H1 (cell line): Measurements from ENCODE around the gene B3GALT4. TPM values are rescaled to one million over a fixed set of nuclear protein-coding genes. Genes with fewer than 3 reads are reported as not detected.

ENCODE experiments used
- CTCF ChIA-PET: fragments of 300-600 bp; sonication (Branson Sonifier 250); formaldehyde crosslinking; loops from one replicate; lab custom pipeline; 2021; ENCODE audit not compliant: partially characterized antibody; lab: Charles Lee
- POLR2A ChIA-PET: fragments of 300-600 bp; sonication (Branson Sonifier 250); formaldehyde crosslinking; loops from one replicate; lab custom pipeline; 2021; ENCODE audit warnings: inconsistent platforms; ENCODE audit not compliant: partially characterized antibody; lab: Charles Lee
- DNase-seq, 2 experiments: peaks; one replicate each; pipeline versions ENCODE4 v3.0.0 to v3.0.0-alpha.2; 2010 to 2022; ENCODE audit warnings: low spot score in 2 of 2, low read depth in 1 of 2, mixed read lengths in 1 of 2
- FAIRE-seq: peaks from 2 replicates; lab custom pipeline; 2011; peaks lifted over from hg19 to GRCh38; lab: Jason Lieb, UNC
- H2AFZ ChIP-seq: 2 replicates; pipeline ENCODE4 v1.8.1; 2012; ENCODE audit warnings: low read length, inconsistent platforms
- H2AK5ac ChIP-seq: 2 replicates; pipeline ENCODE4 v1.6.1; 2013; ENCODE audit warnings: low read depth, low read length
- H2BK120ac ChIP-seq: replicated peaks from 2 replicates; pipeline ENCODE3; 2013; ENCODE audit warnings: low read depth, low read length, inconsistent platforms
- H2BK12ac ChIP-seq: 2 replicates; pipeline ENCODE4 v1.6.1; 2013; ENCODE audit warnings: low read depth, low read length
- H2BK15ac ChIP-seq: 2 replicates; pipeline ENCODE4 v1.6.1; 2013; ENCODE audit warnings: low read length
- H2BK20ac ChIP-seq: 2 replicates; pipeline ENCODE4 v1.6.1; 2013; ENCODE audit warnings: low read length
- H2BK5ac ChIP-seq: 2 replicates; pipeline ENCODE4 v1.6.1; 2013; ENCODE audit warnings: low read depth, low read length
- H3K14ac ChIP-seq: 2 replicates; pipeline ENCODE4 v1.6.1; 2013; ENCODE audit warnings: inconsistent platforms; ENCODE audit not compliant: insufficient read length
- H3K18ac ChIP-seq: 2 replicates; pipeline ENCODE4 v1.6.1; 2013; ENCODE audit warnings: low read length; ENCODE audit errors: extremely low read depth
- H3K23ac ChIP-seq: 2 replicates; pipeline ENCODE4 v1.6.1; 2013; ENCODE audit warnings: inconsistent platforms; ENCODE audit not compliant: insufficient read length
- H3K23me2 ChIP-seq: 2 replicates; pipeline ENCODE4 v1.6.1; 2013; ENCODE audit warnings: low read depth, low read length
- H3K27ac ChIP-seq: 2 replicates; pipeline ENCODE4 v1.6.1; 2011; ENCODE audit warnings: low read depth, low read length, inconsistent platforms
- H3K27me3 ChIP-seq, 4 experiments: replicated peaks in 1 of 4; 1 replicate in 1 of 4; 2 replicates in 3 of 4; pipeline versions ENCODE4 v1.6.1 to v1.8.1; 2011 to 2013; ENCODE audit warnings: low read length in 3 of 4, mild to moderate bottlenecking in 3 of 4, inconsistent platforms in 2 of 4, mixed read lengths in 2 of 4, moderate library complexity in 1 of 4; ENCODE audit not compliant: control insufficient read depth in 3 of 4, insufficient read depth in 3 of 4; ENCODE audit errors: extremely low read depth in 1 of 4
- H3K36me3 ChIP-seq, 4 experiments: 2 replicates each; pipeline versions ENCODE4 v1.6.1 to v1.8.1; 2011 to 2013; ENCODE audit warnings: mild to moderate bottlenecking in 4 of 4, low read length in 3 of 4, moderate library complexity in 2 of 4, control low read depth in 1 of 4, inconsistent platforms in 1 of 4; ENCODE audit not compliant: insufficient read depth in 4 of 4, control insufficient read depth in 2 of 4
- H3K4ac ChIP-seq: replicated peaks from 2 replicates; pipeline ENCODE3; 2013; ENCODE audit warnings: low read length, low read depth, mixed read lengths, inconsistent platforms; ENCODE audit not compliant: insufficient read length
- H3K4me1 ChIP-seq, 4 experiments: replicated peaks in 1 of 4; 1 replicate in 1 of 4; 2 replicates in 3 of 4; pipeline versions ENCODE4 v1.6.1 to v1.8.1; 2011 to 2013; ENCODE audit warnings: low read length in 3 of 4, inconsistent platforms in 2 of 4, mixed read lengths in 1 of 4; ENCODE audit not compliant: insufficient read depth in 4 of 4, control insufficient read depth in 3 of 4
- H3K4me2 ChIP-seq, 2 experiments: 2 replicates each; pipeline versions ENCODE4 v1.6.1 to v1.8.1; 2011 to 2013; ENCODE audit warnings: low read depth in 2 of 2, low read length in 2 of 2, control low read depth in 1 of 2, inconsistent platforms in 1 of 2, mild to moderate bottlenecking in 1 of 2; ENCODE audit not compliant: insufficient read depth in 1 of 2
- H3K4me3 ChIP-seq, 4 experiments: fragments of 200-600, 300-600 bp in 1 of 4; sonication (generic), shearing (Covaris generic), sonication (Bioruptor Twin) in 1 of 4; 2 replicates each; pipeline versions ENCODE4 v1.5.1 to v1.8.1; 2011 to 2016; ENCODE audit warnings: low read length in 4 of 4, low read depth in 3 of 4, control low read depth in 2 of 4, inconsistent platforms in 2 of 4, mild to moderate bottlenecking in 2 of 4, mixed read lengths in 1 of 4, moderate library complexity in 1 of 4; ENCODE audit not compliant: insufficient read depth in 2 of 4; ENCODE audit errors: extremely low read depth in 1 of 4
- H3K56ac ChIP-seq: replicated peaks from 2 replicates; pipeline ENCODE3; 2013; ENCODE audit warnings: low read depth, mild to moderate bottlenecking, mixed read lengths, low read length, inconsistent platforms; ENCODE audit not compliant: insufficient read length
- H3K79me1 ChIP-seq: 2 replicates; pipeline ENCODE4 v1.6.1; 2013; ENCODE audit warnings: low read depth, low read length, control low read depth
- H3K79me2 ChIP-seq, 2 experiments: 2 replicates each; pipeline versions ENCODE4 v1.6.1 to v1.8.1; 2012 to 2013; ENCODE audit warnings: low read length in 2 of 2, mild to moderate bottlenecking in 2 of 2, inconsistent platforms in 1 of 2; ENCODE audit not compliant: insufficient read depth in 2 of 2, control insufficient read depth in 1 of 2
- H3K9ac ChIP-seq, 4 experiments: replicated peaks in 1 of 4; 1 replicate in 1 of 4; 2 replicates in 3 of 4; pipeline versions ENCODE4 v1.6.1 to v1.8.1; 2011 to 2013; ENCODE audit warnings: low read depth in 3 of 4, low read length in 3 of 4, control low read depth in 2 of 4, mild to moderate bottlenecking in 2 of 4, moderate library complexity in 2 of 4, inconsistent platforms in 1 of 4; ENCODE audit errors: extremely low read depth in 1 of 4
- H3K9me3 ChIP-seq, 2 experiments: 2 replicates each; pipeline versions ENCODE4 v1.6.1 to v1.8.1; 2012 to 2013; ENCODE audit warnings: mild to moderate bottlenecking in 2 of 2, moderate library complexity in 2 of 2, control low read depth in 1 of 2, inconsistent platforms in 1 of 2, low read depth in 1 of 2, low read length in 1 of 2, mixed read lengths in 1 of 2; ENCODE audit not compliant: insufficient read depth in 2 of 2
- H4K20me1 ChIP-seq, 2 experiments: replicated peaks in 1 of 2; 2 replicates each; pipeline versions ENCODE3 to v1.8.1; 2011 to 2013; ENCODE audit warnings: inconsistent platforms in 2 of 2, low read length in 2 of 2, mild to moderate bottlenecking in 1 of 2; ENCODE audit not compliant: insufficient read depth in 2 of 2, control insufficient read depth in 1 of 2
- H4K5ac ChIP-seq: 2 replicates; pipeline ENCODE4 v1.6.1; 2013; ENCODE audit warnings: low read length, low read depth, mixed read lengths, inconsistent platforms; ENCODE audit not compliant: insufficient read length
- H4K8ac ChIP-seq: 2 replicates; pipeline ENCODE4 v1.8.0; 2013; ENCODE audit warnings: mild to moderate bottlenecking, moderate library complexity, low read length, inconsistent platforms; ENCODE audit not compliant: insufficient read depth; ENCODE audit errors: extremely low read depth
- H4K91ac ChIP-seq: replicated peaks from 2 replicates; pipeline ENCODE3; 2013; ENCODE audit warnings: low read length, mixed read lengths, inconsistent platforms; ENCODE audit not compliant: insufficient read length
- ASH2L ChIP-seq: fragments of 200-600, 300-600 bp; sonication (generic); IDR thresholded peaks from one replicate; pipeline ENCODE4 v1.7.1; 2017; ENCODE audit warnings: low read length
- KDM4A ChIP-seq: IDR thresholded peaks from one replicate; pipeline ENCODE4 v1.7.1; 2012; ENCODE audit warnings: low read depth, mild to moderate bottlenecking, moderate library complexity, low read length, inconsistent platforms; ENCODE audit not compliant: severe bottlenecking
- RAD21 ChIP-seq, 2 experiments: IDR thresholded peaks in 1 of 2; conservative IDR thresholded peaks in 1 of 2; 2 replicates each; pipeline ENCODE4 v1.6.1; 2011; ENCODE audit warnings: low read depth in 2 of 2, low read length in 2 of 2, improper control_type of control experiment in 1 of 2, inconsistent platforms in 1 of 2, mild to moderate bottlenecking in 1 of 2, moderate library complexity in 1 of 2
- RBBP5 ChIP-seq: IDR thresholded peaks from 2 replicates; pipeline ENCODE4 v1.7.1; 2012; ENCODE audit warnings: low read depth, mild to moderate bottlenecking, inconsistent platforms, low read length, moderate library complexity, borderline replicate concordance
- WGBS, 2 experiments: shearing (Covaris generic) in 1 of 2; methylation state at CpG; one replicate each; pipeline versions ENCODE4 v1.1.6 to v1.1.7; 2013 to 2015; ENCODE audit warnings: low lambda C conversion rate in 2 of 2, mixed read lengths in 2 of 2, inconsistent platforms in 1 of 2, low coverage in 1 of 2, missing lambda C conversion rate in 1 of 2; ENCODE audit not compliant: insufficient replicate concordance in 2 of 2, insufficient coverage in 1 of 2, insufficient read length in 1 of 2; ENCODE audit errors: extremely low coverage in 1 of 2, missing lambda C conversion rate in 1 of 2; 5-methylcytosine and 5-hydroxymethylcytosine counted together
- polyA plus RNA-seq, 7 experiments: library from polyadenylated mRNA; depleted of rRNA in 3 of 7; stranded (reverse) in 5 of 7; unstranded in 2 of 7; fragments of >200 nt in 5 of 7; fragments of 200-250 nt in 2 of 7; gene quantifications; 1 replicate in 5 of 7; 2 replicates in 1 of 7; 4 replicates in 1 of 7; pipeline versions ENCODE4 v1.2.1 to v1.2.3, GENCODE V29; 2011 to 2013; ENCODE audit warnings: missing spikeins in 2 of 7, mixed read lengths in 2 of 7
- total RNA-seq: library from RNA; stranded (reverse); fragmentation: NEBNext Ultra II Directional; extraction: Animal tissue kit (Norgen Biotek cat#: 25700); gene quantifications from 2 replicates; pipeline ENCODE4 v1.2.1, GENCODE V29; 2021

Gene B3GALT4
- total and polyA plus RNA-seq, 2 of the 8 experiments (the other 6 are each of a cell fraction or from before 2014, with no cell fraction given): 2.2 to 3.0 TPM

- peak overlapping the region; percentile 66 for H3K4ac ChIP-seq
- H2BK15ac ChIP-seq: peak overlapping the region; percentile 12; the same call in 1 of the 2 replicates
- peak overlapping the region; percentile 86 to 96 for H3K4me2 ChIP-seq
- H3K23ac ChIP-seq: no peak overlapping the region
- H3K79me2 ChIP-seq: peaks cover 18 to 26% of the 10 kb centered on the region in 2 experiments
- H3K56ac ChIP-seq: peak overlapping the region; percentile 33
- H3K79me1 ChIP-seq: peaks cover 6% of the 10 kb centered on the region; the same call in 1 of the 2 replicates
- H3K18ac ChIP-seq: peak overlapping the region; percentile 79
- H2BK120ac ChIP-seq: no peak overlapping the region
- peak overlapping the region; percentile 75 for H4K8ac ChIP-seq
- TF ChIP-seq RBBP5 (no peak), RAD21 (IDR thresholded peaks at IDR 0.05 in 1 of 2, conservative IDR thresholded peaks at IDR 0.05 in 1 of 2; ENCODE audit: low read depth in 2 of 2, low read length in 2 of 2) (peak in 1 of 2 experiments; percentile 34; a peak in 2 of 4 replicates), KDM4A (no peak), ASH2L (no peak)
- H3K4me3 ChIP-seq: peak overlapping the region; percentile 52 to 81 (median 59)
- H3K9me3 ChIP-seq: no peaks in the 10 kb centered on the region
- peak overlapping the region; percentile 65; the same call in 1 of the 2 replicates for H2BK12ac ChIP-seq
- no peak overlapping the region for H2AFZ ChIP-seq
- DNase-seq (peak in 1 of 2 experiments; percentile 65), FAIRE-seq (no peak)
- H3K36me3 ChIP-seq: peaks cover 18 to 45% (median 41%) of the 10 kb centered on the region in 4 experiments; a peak in 7 of 8 replicates
- H2BK5ac ChIP-seq: peak overlapping the region; percentile 86
- 23% methylated on average over 35 of the region's 39 CpGs; no CpG with 5 or more reads in 1 of the 2 experiments for WGBS, 2 experiments
- H3K27me3 ChIP-seq: no peaks in the 10 kb centered on the region
- peaks cover 20% of the 10 kb centered on the region for H3K23me2 ChIP-seq
- peaks cover 13 to 19% of the 10 kb centered on the region in 2 experiments for H4K20me1 ChIP-seq
- H4K91ac ChIP-seq: peak overlapping the region; percentile 58
- peaks cover 3 to 35% (median 12%) of the 10 kb centered on the region in 4 experiments for H3K4me1 ChIP-seq
- peak overlapping the region; percentile 6; the same call in 1 of the 2 replicates for H2AK5ac ChIP-seq
- ChIA-PET POLR2A (interaction anchor here (1.0 to 12.0 kb wide), 30 partner anchors 9 to 416 kb away, joined by 3 to 337 read pairs (median 6); partner anchors contain the start of genes BRD2, CUTA, HSD17B8 and PFDN6), CTCF (interaction anchor here (0.7 to 8.0 kb wide), 17 partner anchors 12 to 307 kb away, joined by 3 to 81 read pairs (median 3); partner anchors contain the start of genes PFDN6, RGL2, TAPBP and WDR46)
- H3K9ac ChIP-seq: peak overlapping the region in 3 of 4 experiments; percentile 29 to 49 (median 43); a peak in 5 of 7 replicates
- H4K5ac ChIP-seq: peak overlapping the region; percentile 69
- H2BK20ac ChIP-seq: no peak overlapping the region
- 0 out of 2 replicates have a peak overlapping the region, but pooled peaks have one; percentile 22 for H3K27ac ChIP-seq
- no peak overlapping the region for H3K14ac ChIP-seq
Observed at GRCh38 chr6:33277663-33278391, 904 bp downstream of the B3GALT4 start.
